NCI-H2227 treated with DMSO at 0.1 percent for 48 hours (cell line): ENCODE data around the gene DEF6.

ENCODE experiments used
- DNase-seq: peaks from one replicate; lab custom pipeline; 2025; lab: John Stamatoyannopoulos, UW

DEF6 gene

GRCh38 chr6:35343835-35344550, 46.4 kb downstream of the DEF6 start:
- DNase-seq, result no peak

GRCh38 chr6:35351422-35351821, 53.8 kb downstream of the DEF6 start:
- DNase-seq, result no peak

GRCh38 chr6:35352735-35353134, 55.1 kb downstream of the DEF6 start:
- DNase-seq, result no peak

- no peak for DNase-seq
Measured at GRCh38 chr6:35354361-35355135, 56.9 kb downstream of the DEF6 start.

GRCh38 chr6:35356391-35356790, 58.8 kb downstream of the DEF6 start:
- DNase-seq, result no peak

GRCh38 chr6:35357677-35358076, 60.1 kb downstream of the DEF6 start:
- DNase-seq, result no peak

- no peak for DNase-seq
Measured at GRCh38 chr6:35358086-35358485, 60.5 kb downstream of the DEF6 start.

GRCh38 chr6:35359346-35359743, 61.7 kb downstream of the DEF6 start:
- no peak for DNase-seq

- DNase-seq, result no peak
Measured at GRCh38 chr6:35359744-35360348, 62.2 kb downstream of the DEF6 start.

- no peak for DNase-seq
Measured at GRCh38 chr6:35360349-35361138, 62.9 kb downstream of the DEF6 start.

- no peak for DNase-seq
Measured at GRCh38 chr6:35362200-35362599, 64.6 kb downstream of the DEF6 start.

GRCh38 chr6:35363293-35363750, 65.7 kb downstream of the DEF6 start:
- peak; percentile 62 for DNase-seq

- DNase-seq, result no peak
Measured at GRCh38 chr6:35365594-35366203, 68.1 kb downstream of the DEF6 start.

- no peak for DNase-seq
Measured at GRCh38 chr6:35366204-35366596, 68.6 kb downstream of the DEF6 start.

- no peak for DNase-seq
Measured at GRCh38 chr6:35367646-35368037, 70.0 kb downstream of the DEF6 start.

GRCh38 chr6:35368038-35368887, 70.6 kb downstream of the DEF6 start:
- DNase-seq, result no peak

- no peak for DNase-seq
Measured at GRCh38 chr6:35370124-35370741, 72.6 kb downstream of the DEF6 start.

GRCh38 chr6:35370785-35371493, 73.3 kb downstream of the DEF6 start:
- no peak for DNase-seq
